Measurements from ENCODE around the gene GRIK4.

GRIK4 gene

GRCh38 chr11:120907971-120908370, 396.4 kb downstream of the GRIK4 start:
- H3K4me3 ChIP-seq (replicated peaks in 1 of 2; ENCODE audit: low read depth in 2 of 2, low read length in 2 of 2), result no peak overlapping the region
- DNase-seq (ENCODE audit: low read depth in 2 of 2), result no peak
- TF ChIP-seq CTCF (IDR thresholded peaks at IDR 0.05; ENCODE audit: low read depth, low read length), result no peak

- no peak for TF ChIP-seq CTCF (IDR thresholded peaks at IDR 0.05; ENCODE audit: low read depth, low read length)
- no peak overlapping the region for H3K4me3 ChIP-seq (replicated peaks in 1 of 2; ENCODE audit: low read depth in 2 of 2, low read length in 2 of 2)
- DNase-seq (ENCODE audit: low read depth in 2 of 2), result no peak
Measured at GRCh38 chr11:120908461-120909181, 397.1 kb downstream of the GRIK4 start.

GRCh38 chr11:120909676-120910416, 398.3 kb downstream of the GRIK4 start:
- no peak for DNase-seq (ENCODE audit: low read depth in 2 of 2)
- no peak overlapping the region for H3K4me3 ChIP-seq (replicated peaks in 1 of 2; ENCODE audit: low read depth in 2 of 2, low read length in 2 of 2)
- TF ChIP-seq CTCF (IDR thresholded peaks at IDR 0.05; ENCODE audit: low read depth, low read length), result no peak

- DNase-seq (ENCODE audit: low read depth in 2 of 2), result no peak
- H3K4me3 ChIP-seq (replicated peaks in 1 of 2; ENCODE audit: low read depth in 2 of 2, low read length in 2 of 2), result no peak overlapping the region
- no peak for TF ChIP-seq CTCF (IDR thresholded peaks at IDR 0.05; ENCODE audit: low read depth, low read length)
Measured at GRCh38 chr11:120911943-120912342, 400.4 kb downstream of the GRIK4 start.

- peak; percentile 29 for TF ChIP-seq CTCF (IDR thresholded peaks at IDR 0.05; ENCODE audit: low read depth, low read length)
- H3K4me3 ChIP-seq (replicated peaks in 1 of 2; ENCODE audit: low read depth in 2 of 2, low read length in 2 of 2), result no peak overlapping the region
- peak; percentile 38 to 53 for DNase-seq (ENCODE audit: low read depth in 2 of 2)
Measured at GRCh38 chr11:120912504-120912903, 401.0 kb downstream of the GRIK4 start.

GRCh38 chr11:120912915-120913314, 401.4 kb downstream of the GRIK4 start:
- DNase-seq (ENCODE audit: low read depth in 2 of 2), result no peak
- TF ChIP-seq CTCF (IDR thresholded peaks at IDR 0.05; ENCODE audit: low read depth, low read length), result no peak
- no peak overlapping the region for H3K4me3 ChIP-seq (replicated peaks in 1 of 2; ENCODE audit: low read depth in 2 of 2, low read length in 2 of 2)

Measured in cardiac fibroblast (primary cell).